ENCODE data around the gene PCDHGB7.
"Not testable (repeated sequence)": the region's sequence is repeated elsewhere in the genome, so short reads cannot be mapped to it uniquely, and the experiment has no call there.

- not testable (repeated sequence) for TF ChIP-seq CTCF, POLR2A (IDR thresholded peaks at IDR 0.05)
These were observed 41.9 kb upstream of the PCDHGB7 start for GRCh38 chr5:141375444-141376155.
